SK-N-MC (cell line): ENCODE measurements around the gene ERFL.
"Not testable (repeated sequence)": the region's sequence is repeated elsewhere in the genome, so short reads cannot be mapped to it uniquely, and the experiment has no call there.

Source experiments
- DNase-seq: peaks from one replicate; pipeline ENCODE4 v3.0.0-alpha.2; 2011; ENCODE audit warnings: low read depth, low spot score
- H3K27ac ChIP-seq: fragments of 200-600 bp; sonication (generic); 2 replicates; pipeline ENCODE4 v1.5.1; 2016; ENCODE audit warnings: mixed run types
- H3K36me3 ChIP-seq: fragments of 200-600 bp; sonication (generic); 2 replicates; pipeline ENCODE4 v1.6.1; 2017; ENCODE audit warnings: antibody characterized with exemption, low read length, mixed read lengths; ENCODE audit not compliant: insufficient read depth
- H3K4me3 ChIP-seq: fragments of 200-600 bp; sonication (generic); 2 replicates; pipeline ENCODE4 v1.5.1; 2016
- H3K9ac ChIP-seq: fragments of 200-600 bp; sonication (generic); 2 replicates; pipeline ENCODE4 v1.8.0; 2017; ENCODE audit warnings: mixed run types, mixed read lengths; ENCODE audit not compliant: insufficient read length
- H3K9me3 ChIP-seq: fragments of 200-600 bp; sonication (generic); 2 replicates; pipeline ENCODE4 v1.6.1; 2017; ENCODE audit warnings: low read depth, mild to moderate bottlenecking, antibody characterized with exemption, low read length, moderate library complexity, mixed read lengths
- EZH2 ChIP-seq: fragments of 200-600 bp; sonication (generic); IDR thresholded peaks from one replicate; pipeline ENCODE4 v1.6.1; 2017; ENCODE audit warnings: antibody characterized with exemption
- FOXP2 ChIP-seq: optimal IDR thresholded peaks from 2 replicates; pipeline ENCODE3; 2011; ENCODE audit warnings: mild to moderate bottlenecking, moderate library complexity; ENCODE audit not compliant: insufficient read depth; ENCODE audit errors: extremely low read length, control extremely low read depth
- POLR2AphosphoS5 ChIP-seq: IDR thresholded peaks from 2 replicates; pipeline ENCODE4 v1.6.1; 2012; ENCODE audit warnings: mild to moderate bottlenecking, low read depth, low read length, borderline replicate concordance

The ERFL gene

GRCh38 chr19:41947091-41947490 lies 18.8 kb upstream of the ERFL start:
- H3K4me3 ChIP-seq: no peak overlapping the region
- no peaks in the 10 kb centered on the region for H3K9me3 ChIP-seq
- no peak overlapping the region for H3K9ac ChIP-seq
- H3K36me3 ChIP-seq: no peaks in the 10 kb centered on the region
- no peak overlapping the region for H3K27ac ChIP-seq
- DNase-seq: no peak
- TF ChIP-seq POLR2AphosphoS5 (no peak), FOXP2 (no peak), EZH2 (no peak)

- no peak overlapping the region for H3K9ac ChIP-seq
Measured at GRCh38 chr19:41945135-41945766, 17.0 kb upstream of the ERFL start.

DNA sequence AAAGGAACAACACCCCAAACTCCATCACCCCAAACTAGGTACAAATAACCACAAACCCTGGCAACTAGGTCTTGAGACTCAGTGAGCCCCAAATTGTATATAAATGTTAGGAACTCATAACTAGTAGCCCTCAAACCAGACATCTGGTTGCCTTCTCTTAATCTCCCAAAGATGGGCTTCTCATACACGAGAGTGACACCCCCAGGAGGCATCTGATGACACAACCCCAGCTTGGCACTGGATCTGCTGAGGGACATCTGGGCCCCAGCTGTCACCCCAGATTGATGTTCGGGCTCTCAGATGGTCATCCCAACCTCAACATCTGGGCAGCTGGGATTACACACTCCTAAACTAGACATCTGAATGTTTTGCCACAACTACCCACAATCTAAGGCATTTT lies 16.1 kb upstream of the ERFL start:
- no peak overlapping the region for H3K4me3 ChIP-seq
- TF ChIP-seq EZH2 (no peak), FOXP2 (no peak), POLR2AphosphoS5 (no peak)
- no peak overlapping the region for H3K9ac ChIP-seq
- DNase-seq: no peak
- H3K27ac ChIP-seq: no peak overlapping the region
- H3K36me3 ChIP-seq: no peaks in the 10 kb centered on the region
- H3K9me3 ChIP-seq: no peaks in the 10 kb centered on the region

More at GRCh38 chr19:41945135-41945766, 17.0 kb upstream of the ERFL start:
- Histone ChIP-seq H3K36me3 (no peaks in the 10 kb centered on the region), H3K4me3 (no peak overlapping the region), H3K27ac (no peak overlapping the region), H3K9me3 (no peaks in the 10 kb centered on the region)
- no peak for DNase-seq
- TF ChIP-seq FOXP2: no peak
- TF ChIP-seq POLR2AphosphoS5: no peak
- TF ChIP-seq EZH2: no peak

DNA sequence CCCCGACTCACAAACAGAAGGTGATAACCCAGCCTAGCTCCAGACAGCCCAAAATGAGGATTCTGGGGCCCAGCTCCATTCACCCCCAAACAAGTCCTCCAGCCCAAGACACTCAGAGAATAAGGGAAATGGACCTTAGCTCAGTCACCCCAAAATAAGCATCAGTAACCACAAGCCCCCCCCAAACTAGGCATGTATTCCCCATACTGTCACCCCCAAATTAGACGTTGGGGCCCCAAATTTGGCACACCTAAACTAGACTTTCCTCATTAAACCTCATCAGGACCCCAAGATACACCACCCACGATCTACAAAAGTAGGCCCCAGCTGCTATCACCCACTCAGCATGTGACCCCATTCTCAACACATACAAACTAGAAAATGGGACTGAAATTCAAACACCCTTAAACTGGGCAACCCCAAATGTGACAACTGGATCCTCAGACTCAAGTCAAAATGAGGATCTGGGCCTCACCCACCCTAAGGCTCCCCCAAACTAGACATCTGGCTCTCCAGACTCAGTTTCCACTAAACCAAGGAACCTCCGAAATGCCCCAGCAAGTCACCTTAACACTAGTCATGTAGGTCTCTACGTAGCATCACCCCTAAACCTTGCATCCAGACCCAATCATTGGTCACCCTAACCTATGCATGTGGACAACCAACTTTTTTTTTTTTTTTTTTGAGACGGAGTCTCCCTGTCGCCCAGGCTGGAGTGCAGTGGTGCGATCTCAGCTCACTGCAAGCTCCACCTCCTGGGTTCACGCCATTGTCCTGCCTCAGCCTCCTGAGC lies 13.4 kb upstream of the ERFL start:
- Histone ChIP-seq H3K9me3 (no peaks in the 10 kb centered on the region), H3K27ac (no peak overlapping the region)
- TF ChIP-seq FOXP2 (no peak), POLR2AphosphoS5 (no peak), EZH2 (no peak)

DNA sequence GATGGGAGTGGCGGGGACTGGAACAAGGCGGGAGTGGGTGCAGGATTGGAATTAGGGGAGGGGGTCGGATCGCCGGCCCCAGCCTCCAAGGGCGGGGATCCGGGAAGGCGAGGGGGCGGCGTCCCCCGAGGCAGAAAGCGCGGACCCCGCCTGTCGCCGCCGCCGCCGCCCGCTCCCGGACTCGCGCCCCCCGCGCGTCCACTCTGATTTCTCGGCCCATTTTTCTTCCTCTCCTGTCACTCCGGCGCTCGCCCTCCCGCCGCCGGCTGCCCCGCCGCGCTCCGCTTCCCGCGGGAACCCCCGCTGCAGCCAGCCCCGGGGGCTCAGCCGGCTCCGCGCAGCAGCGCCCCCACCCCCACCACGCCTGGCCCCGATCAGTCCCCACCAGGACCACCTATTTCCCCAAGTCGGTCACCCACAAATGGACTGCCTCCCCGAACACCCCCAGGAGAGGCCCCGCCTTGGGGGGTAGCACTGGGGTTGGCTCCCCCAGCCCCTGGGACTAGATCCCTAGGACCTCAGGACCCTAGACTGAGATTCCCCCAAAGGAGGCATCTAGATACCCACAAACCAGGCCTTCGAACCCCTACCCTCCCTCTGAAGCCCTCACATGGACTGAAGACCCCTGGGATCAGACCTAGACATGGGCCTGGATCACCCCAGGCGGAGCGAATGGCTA lies 12.6 kb upstream of the ERFL start:
- DNase-seq: no peak
- TF ChIP-seq FOXP2: no peak
- no peak for TF ChIP-seq EZH2
- TF ChIP-seq POLR2AphosphoS5: no peak
- Histone ChIP-seq H3K36me3 (no peaks in the 10 kb centered on the region), H3K27ac (no peak overlapping the region), H3K9ac (no peak overlapping the region), H3K4me3 (no peak overlapping the region; the same call in 1 of the 2 replicates), H3K9me3 (no peaks in the 10 kb centered on the region)

More for the DNA sequence above, 13.4 kb upstream of the ERFL start:
- no peak for DNase-seq
- no peaks in the 10 kb centered on the region for H3K36me3 ChIP-seq
- no peak overlapping the region for H3K4me3 ChIP-seq
- H3K9ac ChIP-seq: no peak overlapping the region

- Histone ChIP-seq H3K9ac (no peak overlapping the region), H3K36me3 (no peaks in the 10 kb centered on the region), H3K9me3 (no peaks in the 10 kb centered on the region), H3K27ac (no peak overlapping the region), H3K4me3 (no peak overlapping the region; the same call in 1 of the 2 replicates)
- TF ChIP-seq EZH2 (no peak), FOXP2 (no peak), POLR2AphosphoS5 (no peak)
- no peak for DNase-seq
Measured at GRCh38 chr19:41939861-41940730, 11.8 kb upstream of the ERFL start.

DNA sequence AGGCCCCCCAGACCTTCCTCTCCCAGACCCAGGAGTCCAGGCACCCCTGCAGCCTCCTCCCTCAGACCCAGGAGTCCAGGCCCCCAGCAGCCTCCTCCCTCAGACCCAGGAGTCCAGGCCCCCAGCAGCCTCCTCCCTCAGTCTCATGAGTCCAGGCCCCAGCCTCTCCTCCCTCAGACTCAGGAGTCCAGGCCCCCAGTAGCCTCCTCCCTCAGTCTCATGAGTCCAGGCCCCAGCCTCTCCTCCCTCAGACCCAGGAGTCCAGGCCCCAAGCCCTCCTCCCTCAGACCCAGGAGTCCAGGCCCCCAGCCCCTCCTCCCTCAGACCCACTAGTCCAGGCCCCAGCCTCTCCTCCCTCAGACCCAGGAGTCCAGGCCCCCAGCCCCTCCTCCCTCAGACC lies 11.0 kb upstream of the ERFL start:
- DNase-seq, H3K9ac ChIP-seq, H3K36me3 ChIP-seq, H3K9me3 ChIP-seq, H3K27ac ChIP-seq, H3K4me3 ChIP-seq: not testable (repeated sequence)
